ENCODE results near the gene DNAI1. TPM values are rescaled to one million over a fixed set of nuclear protein-coding genes. Genes with fewer than 3 reads are reported as not detected.

Gene DNAI1
- total RNA-seq, 4 donors from 2014 or later, result 0.51 TPM; not detected in 3

GRCh38 chr9:34501372-34501771 is 42.8 kb downstream of the DNAI1 start:
- no peak for TF ChIP-seq CTCF (IDR thresholded peaks at IDR 0.05; ENCODE audit: low read depth)

- no peak for TF ChIP-seq CTCF (IDR thresholded peaks at IDR 0.05; ENCODE audit: low read depth)
Observed at GRCh38 chr9:34501889-34502425, 43.4 kb downstream of the DNAI1 start.

- TF ChIP-seq CTCF (IDR thresholded peaks at IDR 0.05; ENCODE audit: low read depth), result no peak
Observed at GRCh38 chr9:34502471-34502870, 43.9 kb downstream of the DNAI1 start.

GRCh38 chr9:34502891-34503290 is 44.3 kb downstream of the DNAI1 start:
- no peak for TF ChIP-seq CTCF (IDR thresholded peaks at IDR 0.05; ENCODE audit: low read depth)

- no peak for TF ChIP-seq CTCF (IDR thresholded peaks at IDR 0.05; ENCODE audit: low read depth)
Observed at GRCh38 chr9:34503406-34503805, 44.8 kb downstream of the DNAI1 start.

- no peak for TF ChIP-seq CTCF (IDR thresholded peaks at IDR 0.05; ENCODE audit: low read depth)
Observed at GRCh38 chr9:34505370-34506120, 46.9 kb downstream of the DNAI1 start.

- no peak for TF ChIP-seq CTCF (IDR thresholded peaks at IDR 0.05; ENCODE audit: low read depth)
Observed at GRCh38 chr9:34506623-34507022, 48.0 kb downstream of the DNAI1 start.
